ENCODE results near the gene DNAJC21. TPM values are rescaled to one million over a fixed set of nuclear protein-coding genes. Genes with fewer than 3 reads are reported as not detected.

Gene DNAJC21
- total RNA-seq, 5 donors from 2014 or later (not counting 1 experiment from before 2014, with no cell fraction given) = 46.2 to 56.0 (median 51.9) TPM

DNA sequence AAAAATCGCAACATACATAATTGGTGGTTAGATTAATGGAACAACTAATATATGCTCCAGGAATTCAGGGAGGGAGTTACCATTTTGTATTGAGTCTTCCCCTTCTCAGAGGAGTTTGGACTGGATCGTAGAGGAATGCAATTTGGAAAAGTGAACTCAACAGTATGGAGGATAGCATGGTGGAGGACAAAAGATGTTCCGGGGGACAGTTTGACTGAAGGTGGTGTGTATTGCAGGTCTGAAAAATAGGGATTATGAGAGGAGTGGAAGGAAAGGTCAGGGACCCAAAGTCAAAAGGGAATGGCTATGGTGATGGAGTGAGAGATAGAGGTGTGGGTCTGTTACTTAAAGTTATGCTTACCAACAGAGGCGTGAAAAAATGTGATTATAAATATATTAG, 1.5 kb downstream of the DNAJC21 start:
- H3K4me3 Mint-ChIP-seq = peak overlapping the region; percentile 91 to 99 (median 92)
- no peaks in the 10 kb centered on the region for H3K9me3 Mint-ChIP-seq
- ATAC-seq (replicated peaks in 1 of 4) (no peak), DNase-seq (no peak)
- 91% methylated on average over 3 of the region's 4 CpGs for WGBS (ENCODE audit: insufficient coverage)
- Histone ChIP-seq H3K27ac (ENCODE audit: low read length) (no peak overlapping the region), H3K9me3 (no peaks in the 10 kb centered on the region), H3K4me1 (ENCODE audit: control insufficient read depth in 1 of 2, extremely low read depth in 1 of 2, insufficient read depth in 2 of 2, low read length in 2 of 2) (peaks cover 10 to 15% of the 10 kb centered on the region in 2 experiments), H3K4me3 (ENCODE audit: control insufficient read depth in 1 of 2, extremely low read depth in 1 of 2, low read length in 1 of 2) (peak overlapping the region in 1 of 2 donors; percentile 82), H3K27me3 (replicated peaks in 1 of 2; ENCODE audit: control insufficient read depth in 2 of 2, extremely low read depth in 1 of 2, insufficient read depth in 2 of 2, low read length in 1 of 2) (no peaks in the 10 kb centered on the region), H3K36me3 (ENCODE audit: control insufficient read depth in 2 of 2, extremely low read depth in 1 of 2, insufficient read depth in 1 of 2, low read length in 1 of 2) (peaks cover 4% of the 10 kb centered on the region in 2 donors)
- H3K4me1 Mint-ChIP-seq = peaks cover 26 to 41% (median 41%) of the 10 kb centered on the region in 3 donors
- ChIA-PET CTCF (interaction anchor here (1.1 to 2.9 kb wide), 3 partner anchors 12 to 15 kb away, joined by 3 to 19 read pairs (median 7); partner anchors contain the start of genes BRIX1 (in 1 of the 2) and RAD1 (in 1 of the 2)), POLR2A (interaction anchor here (0.5 to 3.3 kb wide), 7 partner anchors 8 to 743 kb away, joined by 3 to 78 read pairs (median 11); partner anchors contain the start of genes BRIX1 (in 2 of the 2), RAD1 (in 2 of the 2) and TTC23L (in 1 of the 2))
- H3K36me3 Mint-ChIP-seq = peaks cover 14% of the 10 kb centered on the region
- H3K27me3 Mint-ChIP-seq = no peaks in the 10 kb centered on the region
- peak overlapping the region in 1 of 2 donors; percentile 85 for H3K27ac Mint-ChIP-seq

DNA sequence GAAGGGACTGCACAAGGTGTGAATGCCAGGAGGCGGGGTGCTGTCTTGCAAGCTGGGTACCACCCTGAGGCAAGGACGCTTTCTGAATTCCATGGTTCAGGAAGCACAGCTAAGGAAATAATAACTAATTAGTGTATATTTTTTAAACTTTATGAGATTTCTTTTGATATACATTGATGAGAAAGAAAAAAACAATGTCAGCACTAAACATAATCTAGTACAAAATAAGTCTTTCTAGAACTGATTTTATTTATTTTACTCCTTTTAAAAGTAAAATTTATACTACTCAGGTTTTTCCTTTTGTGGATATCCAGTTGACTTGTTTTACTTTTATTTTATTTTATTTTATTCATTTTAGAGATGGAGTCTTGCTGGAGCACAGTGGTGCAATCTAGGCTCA, 3.6 kb downstream of the DNAJC21 start:
- Mint-ChIP-seq H3K4me3 (no peak overlapping the region), H3K9me3 (no peaks in the 10 kb centered on the region), H3K36me3 (peaks cover 28% of the 10 kb centered on the region), H3K4me1 (peaks cover 26 to 41% (median 41%) of the 10 kb centered on the region in 3 donors), H3K27ac (no peak overlapping the region), H3K27me3 (no peaks in the 10 kb centered on the region)
- no peak for DNase-seq
- Histone ChIP-seq H3K27ac (ENCODE audit: low read length) (no peak overlapping the region), H3K9me3 (no peaks in the 10 kb centered on the region), H3K4me1 (ENCODE audit: control insufficient read depth in 1 of 2, extremely low read depth in 1 of 2, insufficient read depth in 2 of 2, low read length in 2 of 2) (peaks cover 10 to 15% of the 10 kb centered on the region in 2 experiments), H3K4me3 (ENCODE audit: control insufficient read depth in 1 of 2, extremely low read depth in 1 of 2, low read length in 1 of 2) (no peak overlapping the region), H3K36me3 (ENCODE audit: control insufficient read depth in 2 of 2, extremely low read depth in 1 of 2, insufficient read depth in 1 of 2, low read length in 1 of 2) (peaks cover 4 to 24% of the 10 kb centered on the region in 2 donors), H3K27me3 (replicated peaks in 1 of 2; ENCODE audit: control insufficient read depth in 2 of 2, extremely low read depth in 1 of 2, insufficient read depth in 2 of 2, low read length in 1 of 2) (no peaks in the 10 kb centered on the region)
- POLR2A ChIA-PET = no interaction called here
- ATAC-seq (replicated peaks in 1 of 4) = no peak
- CTCF ChIA-PET = no interaction called here
- WGBS (ENCODE audit: insufficient coverage) = no CpG with 5 or more reads among the region's 2 CpGs

DNA sequence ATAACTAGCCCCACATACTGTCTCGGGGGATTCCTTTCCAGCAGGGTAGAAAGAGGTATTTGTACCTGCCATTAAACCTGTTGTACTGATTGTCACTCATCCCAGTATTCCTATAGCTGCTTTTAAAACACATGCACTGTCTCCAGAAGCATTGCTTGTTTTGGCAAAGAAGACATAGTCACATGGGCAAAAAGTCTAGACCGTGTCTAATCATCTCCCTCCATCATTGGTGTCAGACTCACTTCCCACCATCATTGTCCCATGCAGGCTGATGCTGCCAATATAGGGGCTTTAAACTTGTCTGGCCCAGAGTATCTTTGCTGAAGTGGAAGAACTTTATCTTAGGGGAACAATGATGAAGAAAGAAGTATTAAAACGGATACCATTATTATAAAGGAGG, 12.6 kb downstream of the DNAJC21 start:
- no peak for DNase-seq
- no peaks in the 10 kb centered on the region for H3K27me3 Mint-ChIP-seq
- no peak for ATAC-seq (replicated peaks in 1 of 4)
- Histone ChIP-seq H3K4me1 (ENCODE audit: control insufficient read depth in 1 of 2, extremely low read depth in 1 of 2, insufficient read depth in 2 of 2, low read length in 2 of 2) (no peaks in the 10 kb centered on the region), H3K27ac (ENCODE audit: low read length) (no peak overlapping the region), H3K27me3 (replicated peaks in 1 of 2; ENCODE audit: control insufficient read depth in 2 of 2, extremely low read depth in 1 of 2, insufficient read depth in 2 of 2, low read length in 1 of 2) (no peaks in the 10 kb centered on the region), H3K36me3 (ENCODE audit: control insufficient read depth in 2 of 2, extremely low read depth in 1 of 2, insufficient read depth in 1 of 2, low read length in 1 of 2) (peaks cover 0 to 78% of the 10 kb centered on the region in 2 donors), H3K4me3 (ENCODE audit: control insufficient read depth in 1 of 2, extremely low read depth in 1 of 2, low read length in 1 of 2) (no peak overlapping the region), H3K9me3 (no peaks in the 10 kb centered on the region)
- no peaks in the 10 kb centered on the region for H3K4me1 Mint-ChIP-seq
- WGBS (ENCODE audit: insufficient coverage) = 94% methylated on average over 2 of the region's 3 CpGs
- ChIA-PET POLR2A (no interaction called here), CTCF (interaction anchor here in 1 of 2 donors (0.7 kb wide), 1 partner anchor 804 kb away, joined by 3 read pairs; no protein-coding TSS in a partner anchor)
- no peak overlapping the region for H3K27ac Mint-ChIP-seq
- H3K9me3 Mint-ChIP-seq = no peaks in the 10 kb centered on the region
- H3K36me3 Mint-ChIP-seq = peaks cover 45% of the 10 kb centered on the region
- H3K4me3 Mint-ChIP-seq = no peak overlapping the region

- POLR2A ChIA-PET = interaction anchor here in 1 of 2 donors (0.9 kb wide), 1 partner anchor 40 kb away, joined by 3 read pairs; no protein-coding TSS in a partner anchor
- H3K4me1 ChIP-seq (ENCODE audit: control insufficient read depth in 1 of 2, extremely low read depth in 1 of 2, insufficient read depth in 2 of 2, low read length in 2 of 2) = no peaks in the 10 kb centered on the region
- no peak for ATAC-seq (replicated peaks in 1 of 4)
- no peaks in the 10 kb centered on the region for H3K9me3 Mint-ChIP-seq
- no peak overlapping the region for H3K4me3 ChIP-seq (ENCODE audit: control insufficient read depth in 1 of 2, extremely low read depth in 1 of 2, low read length in 1 of 2)
- no peak overlapping the region for H3K4me3 Mint-ChIP-seq
- no peak for DNase-seq
- H3K36me3 Mint-ChIP-seq = peaks cover 42% of the 10 kb centered on the region
- no peak overlapping the region for H3K27ac Mint-ChIP-seq
- no CpG with 5 or more reads among the region's 2 CpGs for WGBS (ENCODE audit: insufficient coverage)
- H3K27ac ChIP-seq (ENCODE audit: low read length) = no peak overlapping the region
- H3K4me1 Mint-ChIP-seq = no peaks in the 10 kb centered on the region
- CTCF ChIA-PET = no interaction called here
- H3K9me3 ChIP-seq = no peaks in the 10 kb centered on the region
- no peaks in the 10 kb centered on the region for H3K27me3 Mint-ChIP-seq
- H3K36me3 ChIP-seq (ENCODE audit: control insufficient read depth in 2 of 2, extremely low read depth in 1 of 2, insufficient read depth in 1 of 2, low read length in 1 of 2) = peaks cover 0 to 65% of the 10 kb centered on the region in 2 donors
- H3K27me3 ChIP-seq (replicated peaks in 1 of 2; ENCODE audit: control insufficient read depth in 2 of 2, extremely low read depth in 1 of 2, insufficient read depth in 2 of 2, low read length in 1 of 2) = no peaks in the 10 kb centered on the region
Observed at GRCh38 chr5:34944044-34944443, 14.7 kb downstream of the DNAJC21 start.

- POLR2A ChIA-PET = interaction anchor here in 1 of 2 donors (0.9 kb wide), 1 partner anchor 41 kb away, joined by 3 read pairs; no protein-coding TSS in a partner anchor
- Mint-ChIP-seq H3K4me1 (no peaks in the 10 kb centered on the region), H3K9me3 (no peaks in the 10 kb centered on the region)
Observed at GRCh38 chr5:34944460-34945047, 15.2 kb downstream of the DNAJC21 start.

DNA sequence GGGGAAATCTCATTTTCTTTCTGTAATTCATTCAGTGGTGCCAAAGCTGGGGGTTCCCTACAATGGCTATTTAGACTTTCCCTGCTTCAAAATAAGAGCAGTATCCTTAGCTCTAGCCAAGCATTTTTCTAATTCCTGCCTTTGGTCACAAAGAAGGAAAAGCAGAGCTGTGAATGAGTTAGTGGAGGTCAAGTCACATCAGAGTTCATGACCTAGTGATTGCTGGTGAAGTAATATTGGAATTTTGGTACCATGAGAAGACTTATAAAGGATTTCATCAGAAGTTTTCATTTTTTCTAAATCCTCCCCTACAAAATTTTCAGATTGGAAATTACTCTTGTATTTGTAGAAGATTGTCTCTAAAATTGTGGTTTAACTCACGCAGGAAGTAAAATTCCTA, 28.0 kb downstream of the DNAJC21 start:
- no peak overlapping the region for H3K4me3 Mint-ChIP-seq
- Histone ChIP-seq H3K4me1 (ENCODE audit: control insufficient read depth in 1 of 2, extremely low read depth in 1 of 2, insufficient read depth in 2 of 2, low read length in 2 of 2) (no peaks in the 10 kb centered on the region), H3K4me3 (ENCODE audit: control insufficient read depth in 1 of 2, extremely low read depth in 1 of 2, low read length in 1 of 2) (no peak overlapping the region), H3K27ac (ENCODE audit: low read length) (no peak overlapping the region), H3K27me3 (replicated peaks in 1 of 2; ENCODE audit: control insufficient read depth in 2 of 2, extremely low read depth in 1 of 2, insufficient read depth in 2 of 2, low read length in 1 of 2) (no peaks in the 10 kb centered on the region), H3K9me3 (no peaks in the 10 kb centered on the region), H3K36me3 (ENCODE audit: control insufficient read depth in 2 of 2, extremely low read depth in 1 of 2, insufficient read depth in 1 of 2, low read length in 1 of 2) (peaks cover 0 to 11% of the 10 kb centered on the region in 2 donors)
- ATAC-seq (replicated peaks in 1 of 4) = no peak
- peaks cover 21% of the 10 kb centered on the region for H3K36me3 Mint-ChIP-seq
- no peak for DNase-seq
- H3K27me3 Mint-ChIP-seq = no peaks in the 10 kb centered on the region
- no peak overlapping the region for H3K27ac Mint-ChIP-seq
- WGBS (ENCODE audit: insufficient coverage) = no CpG with 5 or more reads among the region's 1 CpG
- H3K9me3 Mint-ChIP-seq = no peaks in the 10 kb centered on the region
- ChIA-PET POLR2A (no interaction called here), CTCF (no interaction called here)
- H3K4me1 Mint-ChIP-seq = peaks cover 0 to 11% (median 8%) of the 10 kb centered on the region in 3 donors

More at GRCh38 chr5:34944460-34945047, 15.2 kb downstream of the DNAJC21 start:
- Histone ChIP-seq H3K4me1 (ENCODE audit: control insufficient read depth in 1 of 2, extremely low read depth in 1 of 2, insufficient read depth in 2 of 2, low read length in 2 of 2) (no peaks in the 10 kb centered on the region), H3K36me3 (ENCODE audit: control insufficient read depth in 2 of 2, extremely low read depth in 1 of 2, insufficient read depth in 1 of 2, low read length in 1 of 2) (peaks cover 0 to 63% of the 10 kb centered on the region in 2 donors), H3K27ac (ENCODE audit: low read length) (no peak overlapping the region), H3K27me3 (replicated peaks in 1 of 2; ENCODE audit: control insufficient read depth in 2 of 2, extremely low read depth in 1 of 2, insufficient read depth in 2 of 2, low read length in 1 of 2) (no peaks in the 10 kb centered on the region), H3K9me3 (no peaks in the 10 kb centered on the region), H3K4me3 (ENCODE audit: control insufficient read depth in 1 of 2, extremely low read depth in 1 of 2, low read length in 1 of 2) (no peak overlapping the region)
- peaks cover 44% of the 10 kb centered on the region for H3K36me3 Mint-ChIP-seq
- DNase-seq (no peak), ATAC-seq (replicated peaks in 1 of 4) (no peak)
- CTCF ChIA-PET = no interaction called here
- H3K4me3 Mint-ChIP-seq = no peak overlapping the region
- H3K27me3 Mint-ChIP-seq = no peaks in the 10 kb centered on the region
- H3K27ac Mint-ChIP-seq = no peak overlapping the region
- WGBS (ENCODE audit: insufficient coverage) = 100% methylated on average over 4 of the region's 11 CpGs
